Measurements from ENCODE around the gene COX4I2.
"Not testable (repeated sequence)": the region's sequence is repeated elsewhere in the genome, so short reads cannot be mapped to it uniquely, and the experiment has no call there.

The COX4I2 gene

GRCh38 chr20:31662372-31662854, 24.7 kb downstream of the COX4I2 start:
- DNase-seq, result no peak

- no peak for DNase-seq
Measured at GRCh38 chr20:31663524-31663837, 25.8 kb downstream of the COX4I2 start.

- DNase-seq, result no peak
Measured at GRCh38 chr20:31663838-31664695, 26.4 kb downstream of the COX4I2 start.

GRCh38 chr20:31664696-31665354, 27.1 kb downstream of the COX4I2 start:
- no peak for DNase-seq

GRCh38 chr20:31665753-31666152, 28.0 kb downstream of the COX4I2 start:
- no peak for DNase-seq

- peak; percentile 18 for DNase-seq
Measured at GRCh38 chr20:31666258-31667042, 28.7 kb downstream of the COX4I2 start.

- no peak for DNase-seq
Measured at GRCh38 chr20:31667315-31668285, 29.9 kb downstream of the COX4I2 start.

GRCh38 chr20:31668944-31669343, 31.2 kb downstream of the COX4I2 start:
- not testable (repeated sequence) for DNase-seq

- DNase-seq, result no peak
Measured at GRCh38 chr20:31669876-31670275, 32.2 kb downstream of the COX4I2 start.

GRCh38 chr20:31670371-31671228, 32.9 kb downstream of the COX4I2 start:
- DNase-seq, result no peak

- no peak for DNase-seq
Measured at GRCh38 chr20:31671324-31671723, 33.6 kb downstream of the COX4I2 start.

- no peak for DNase-seq
Measured at GRCh38 chr20:31673435-31673834, 35.7 kb downstream of the COX4I2 start.

GRCh38 chr20:31673943-31674463, 36.3 kb downstream of the COX4I2 start:
- DNase-seq, result no peak

GRCh38 chr20:31674895-31675827, 37.4 kb downstream of the COX4I2 start:
- DNase-seq, result peak; percentile 74

- peak; percentile 65 for DNase-seq
Measured at GRCh38 chr20:31675828-31676608, 38.3 kb downstream of the COX4I2 start.

GRCh38 chr20:31676609-31676989, 38.9 kb downstream of the COX4I2 start:
- no peak for DNase-seq

GRCh38 chr20:31677553-31678260, 40.0 kb downstream of the COX4I2 start:
- no peak for DNase-seq
